Middle frontal gyrus (tissue), 1 donor: Measurements from ENCODE around the gene UBR2.
"Not testable (repeated sequence)": the region's sequence is repeated elsewhere in the genome, so short reads cannot be mapped to it uniquely, and the experiment has no call there.

Experiments used
- DNase-seq: peaks from one replicate; pipeline ENCODE4 v3.0.0-alpha.2; 2015; ENCODE audit warnings: low spot score; ENCODE audit errors: extremely low spot score

Gene UBR2

GRCh38 chr6:42726485-42727086 is 162.8 kb downstream of the UBR2 start:
- no peak for DNase-seq

GRCh38 chr6:42727087-42727611 is 163.3 kb downstream of the UBR2 start:
- DNase-seq, result no peak

- DNase-seq, result no peak
Measured at GRCh38 chr6:42727627-42728026, 163.8 kb downstream of the UBR2 start.

- DNase-seq, result no peak
Measured at GRCh38 chr6:42729731-42730130, 165.9 kb downstream of the UBR2 start.

GRCh38 chr6:42733867-42734481 is 170.1 kb downstream of the UBR2 start:
- DNase-seq, result not testable (repeated sequence)

GRCh38 chr6:42735976-42736375 is 172.1 kb downstream of the UBR2 start:
- DNase-seq, result no peak

GRCh38 chr6:42740725-42741124 is 176.9 kb downstream of the UBR2 start:
- DNase-seq, result no peak

GRCh38 chr6:42742116-42742894 is 178.5 kb downstream of the UBR2 start:
- no peak for DNase-seq
